B cell (primary cell): ENCODE data around the gene THADA.

Experiments
- EZH2 ChIP-seq: IDR thresholded peaks from 2 replicates; pipeline ENCODE4 v1.6.1; 2012; ENCODE audit warnings: borderline replicate concordance, low read depth, mild to moderate bottlenecking, moderate library complexity, low read length; ENCODE audit not compliant: insufficient read depth, poor library complexity, severe bottlenecking
- TF ChIP-seq, protein P1 (sequence below): fragments of 200-600 bp; IDR thresholded peaks from one replicate; pipeline ENCODE4 v1.8.0; 2022; ENCODE audit warnings: antibody characterized with exemption, mild to moderate bottlenecking

DNA sequence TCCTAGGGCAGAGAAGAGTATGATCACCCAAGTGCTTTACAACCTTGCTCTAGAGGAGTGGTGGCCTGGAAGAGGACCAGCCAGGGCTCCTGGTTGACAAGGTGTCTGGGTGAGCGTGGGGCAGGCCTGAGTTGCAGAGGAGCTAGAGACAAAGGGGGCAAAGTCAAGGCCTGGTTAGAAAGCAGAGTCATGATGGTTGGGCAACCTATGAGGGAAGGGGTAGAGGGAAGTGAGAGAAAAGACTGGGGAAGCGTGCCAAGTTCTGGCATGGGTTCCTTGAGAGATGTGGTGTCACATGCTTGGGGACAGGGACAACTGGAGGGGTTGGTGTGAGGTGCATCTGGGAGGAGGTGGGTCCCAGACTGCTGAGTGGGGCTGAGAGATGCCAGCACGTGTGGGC lies 382.9 kb downstream of the THADA start:
- no peak for TF ChIP-seq EZH2
- TF ChIP-seq, protein P1, sequence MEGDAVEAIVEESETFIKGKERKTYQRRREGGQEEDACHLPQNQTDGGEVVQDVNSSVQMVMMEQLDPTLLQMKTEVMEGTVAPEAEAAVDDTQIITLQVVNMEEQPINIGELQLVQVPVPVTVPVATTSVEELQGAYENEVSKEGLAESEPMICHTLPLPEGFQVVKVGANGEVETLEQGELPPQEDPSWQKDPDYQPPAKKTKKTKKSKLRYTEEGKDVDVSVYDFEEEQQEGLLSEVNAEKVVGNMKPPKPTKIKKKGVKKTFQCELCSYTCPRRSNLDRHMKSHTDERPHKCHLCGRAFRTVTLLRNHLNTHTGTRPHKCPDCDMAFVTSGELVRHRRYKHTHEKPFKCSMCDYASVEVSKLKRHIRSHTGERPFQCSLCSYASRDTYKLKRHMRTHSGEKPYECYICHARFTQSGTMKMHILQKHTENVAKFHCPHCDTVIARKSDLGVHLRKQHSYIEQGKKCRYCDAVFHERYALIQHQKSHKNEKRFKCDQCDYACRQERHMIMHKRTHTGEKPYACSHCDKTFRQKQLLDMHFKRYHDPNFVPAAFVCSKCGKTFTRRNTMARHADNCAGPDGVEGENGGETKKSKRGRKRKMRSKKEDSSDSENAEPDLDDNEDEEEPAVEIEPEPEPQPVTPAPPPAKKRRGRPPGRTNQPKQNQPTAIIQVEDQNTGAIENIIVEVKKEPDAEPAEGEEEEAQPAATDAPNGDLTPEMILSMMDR, result no peak
